Fibroblast of pulmonary artery (primary cell): ENCODE data around the gene AXIN1.
"Not testable (repeated sequence)": the region's sequence is repeated elsewhere in the genome, so short reads cannot be mapped to it uniquely, and the experiment has no call there.

Experiments
- DNase-seq: peaks from one replicate; pipeline ENCODE4 v3.0.0-alpha.2; 2010; ENCODE audit warnings: low read depth
- H3K4me3 ChIP-seq: replicated peaks from 2 replicates; pipeline ENCODE4 v1.5.1; 2011; ENCODE audit warnings: low read depth, mild to moderate bottlenecking, control low read depth, low read length, moderate library complexity
- TF ChIP-seq, protein P1 (sequence below): IDR thresholded peaks from 2 replicates; pipeline ENCODE4 v1.5.1; 2011; ENCODE audit warnings: mild to moderate bottlenecking, control low read depth, low read length, inconsistent platforms; ENCODE audit errors: missing control alignments

The AXIN1 gene

GRCh38 chr16:339680-340079 is 12.8 kb downstream of the AXIN1 start:
- no peak overlapping the region for H3K4me3 ChIP-seq
- TF ChIP-seq, protein P1, sequence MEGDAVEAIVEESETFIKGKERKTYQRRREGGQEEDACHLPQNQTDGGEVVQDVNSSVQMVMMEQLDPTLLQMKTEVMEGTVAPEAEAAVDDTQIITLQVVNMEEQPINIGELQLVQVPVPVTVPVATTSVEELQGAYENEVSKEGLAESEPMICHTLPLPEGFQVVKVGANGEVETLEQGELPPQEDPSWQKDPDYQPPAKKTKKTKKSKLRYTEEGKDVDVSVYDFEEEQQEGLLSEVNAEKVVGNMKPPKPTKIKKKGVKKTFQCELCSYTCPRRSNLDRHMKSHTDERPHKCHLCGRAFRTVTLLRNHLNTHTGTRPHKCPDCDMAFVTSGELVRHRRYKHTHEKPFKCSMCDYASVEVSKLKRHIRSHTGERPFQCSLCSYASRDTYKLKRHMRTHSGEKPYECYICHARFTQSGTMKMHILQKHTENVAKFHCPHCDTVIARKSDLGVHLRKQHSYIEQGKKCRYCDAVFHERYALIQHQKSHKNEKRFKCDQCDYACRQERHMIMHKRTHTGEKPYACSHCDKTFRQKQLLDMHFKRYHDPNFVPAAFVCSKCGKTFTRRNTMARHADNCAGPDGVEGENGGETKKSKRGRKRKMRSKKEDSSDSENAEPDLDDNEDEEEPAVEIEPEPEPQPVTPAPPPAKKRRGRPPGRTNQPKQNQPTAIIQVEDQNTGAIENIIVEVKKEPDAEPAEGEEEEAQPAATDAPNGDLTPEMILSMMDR, result no peak
- no peak for DNase-seq

DNA sequence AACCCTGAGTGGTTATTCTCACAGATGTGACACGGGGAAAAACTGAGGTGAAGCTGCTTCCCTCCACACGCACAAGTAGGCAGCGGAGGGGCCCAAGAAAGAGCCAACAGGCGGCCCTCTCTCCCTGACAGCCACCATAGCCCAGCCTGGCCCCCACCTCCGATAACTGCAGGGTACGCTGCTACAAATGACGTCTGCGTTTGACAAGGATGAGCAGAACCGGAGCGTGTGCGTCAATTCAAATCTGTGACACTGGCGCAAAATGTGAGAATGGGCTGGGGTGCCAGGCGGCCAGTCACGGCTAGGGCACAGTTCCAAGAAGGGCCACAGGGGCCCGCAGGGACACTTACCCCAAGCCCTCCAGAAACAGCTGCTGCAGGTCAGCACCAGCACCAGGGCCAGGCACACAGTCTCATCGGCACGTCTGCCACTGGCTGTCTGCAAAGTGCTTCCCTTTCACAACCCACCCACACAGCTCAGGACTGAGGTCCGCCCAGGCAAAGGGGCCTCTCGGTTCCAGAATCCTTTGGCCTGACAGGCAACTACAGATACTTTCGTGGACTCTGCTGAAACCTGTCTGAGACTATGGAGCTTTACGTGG is 14.4 kb downstream of the AXIN1 start:
- no peak for DNase-seq
- TF ChIP-seq, protein P1, result no peak
- no peak overlapping the region for H3K4me3 ChIP-seq

- H3K4me3 ChIP-seq, result no peak overlapping the region
- TF ChIP-seq, protein P1, result no peak
- DNase-seq, result no peak
Measured at GRCh38 chr16:337437-337836, 15.1 kb downstream of the AXIN1 start.

GRCh38 chr16:336269-336668 is 16.3 kb downstream of the AXIN1 start:
- no peak overlapping the region for H3K4me3 ChIP-seq
- TF ChIP-seq, protein P1, result no peak
- DNase-seq, result no peak

DNA sequence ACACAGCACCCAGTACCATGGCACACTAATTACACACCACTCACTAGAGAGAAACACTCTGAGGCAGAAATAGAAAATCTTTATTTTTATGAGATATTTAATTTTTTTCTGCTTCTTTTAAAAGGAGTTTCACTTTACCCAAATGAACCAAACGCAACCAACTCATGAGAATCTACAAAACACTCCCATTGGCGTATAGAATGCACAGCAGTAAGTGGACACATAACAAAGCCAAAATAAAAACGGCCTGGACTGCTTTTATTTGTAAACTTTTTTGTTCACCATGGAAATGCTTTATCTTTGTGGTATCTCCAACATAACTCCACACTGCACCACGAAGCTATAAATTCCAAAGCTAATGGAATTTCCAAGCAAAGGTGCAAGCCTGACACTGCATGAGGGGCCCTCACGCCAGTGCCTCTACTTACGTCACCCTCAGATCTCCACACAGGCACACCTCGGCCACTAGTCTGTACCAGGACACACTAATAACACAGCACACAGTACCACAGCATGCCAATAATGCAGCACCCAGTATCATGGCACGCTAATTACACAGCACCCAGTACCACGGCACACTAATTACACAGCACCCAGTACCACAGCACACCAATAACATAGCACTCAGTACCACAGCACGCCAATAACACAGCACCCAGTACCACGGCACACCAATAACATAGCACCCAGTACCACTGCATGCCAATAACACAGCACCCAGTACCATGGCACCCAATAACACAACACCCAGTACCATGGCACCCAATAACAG is 17.5 kb downstream of the AXIN1 start:
- H3K4me3 ChIP-seq, result not testable (repeated sequence)
- peak; percentile 21 for DNase-seq

- H3K4me3 ChIP-seq, DNase-seq: not testable (repeated sequence)
Measured at GRCh38 chr16:334164-334832, 18.2 kb downstream of the AXIN1 start.

GRCh38 chr16:333406-334094 is 19.0 kb downstream of the AXIN1 start:
- DNase-seq, result peak; percentile 49
- TF ChIP-seq, protein P1, result no peak
- H3K4me3 ChIP-seq, result no peak overlapping the region

DNA sequence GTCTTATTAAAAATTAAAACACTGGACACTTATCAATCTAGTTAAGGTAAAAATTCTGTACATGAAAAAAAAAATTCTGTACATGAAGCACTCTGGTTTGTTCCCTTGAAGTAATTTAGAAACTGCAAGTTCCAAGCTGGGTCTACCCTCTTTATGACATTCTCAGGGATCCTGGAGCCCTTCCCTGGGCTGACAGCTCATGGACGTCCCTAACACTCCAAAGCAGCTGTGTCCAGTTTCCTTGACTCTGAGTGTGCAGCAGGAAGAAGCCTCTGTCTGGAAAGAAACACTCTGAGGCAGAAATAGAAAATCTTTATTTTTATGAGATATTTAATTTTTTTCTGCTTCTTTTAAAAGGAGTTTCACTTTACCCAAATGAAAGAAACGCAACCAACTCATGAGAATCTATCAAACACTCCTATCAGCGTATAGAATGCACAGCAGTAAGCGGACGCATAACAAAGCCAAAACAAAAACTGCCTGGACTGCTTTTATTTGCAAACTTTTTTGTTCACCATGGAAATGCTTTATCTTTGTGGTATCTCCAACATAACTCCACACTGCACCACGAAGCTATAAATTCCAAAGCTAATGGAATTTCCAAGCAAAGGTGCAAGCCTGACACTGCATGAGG is 21.2 kb downstream of the AXIN1 start:
- not testable (repeated sequence) for H3K4me3 ChIP-seq
- DNase-seq, result peak; percentile 47
